ENCODE results near the gene CCDC81.

CCDC81 gene

DNA sequence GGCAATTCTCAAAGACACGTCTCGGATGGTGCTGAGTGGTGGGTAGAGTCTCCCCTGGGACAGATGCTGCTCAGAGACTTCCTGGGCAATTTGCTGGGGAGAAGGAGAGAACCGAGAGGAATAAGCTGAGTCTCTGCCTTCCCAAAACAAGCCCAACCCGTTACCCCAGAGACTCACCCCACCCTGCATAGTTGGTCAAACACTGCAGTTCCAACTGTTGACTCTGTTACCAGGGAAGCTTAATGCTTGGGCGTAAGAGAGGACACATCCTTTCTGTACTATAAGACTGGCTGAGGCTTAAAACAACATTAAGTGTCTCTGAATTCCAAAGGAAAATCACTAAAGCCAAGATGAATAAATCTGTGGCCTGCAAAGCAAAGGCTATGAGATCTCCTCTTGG, 68.1 kb downstream of the CCDC81 start:
- DNase-seq, result no peak

- DNase-seq, result no peak
Measured at GRCh38 chr11:86443415-86443814, 68.7 kb downstream of the CCDC81 start.

GRCh38 chr11:86444981-86445380, 70.3 kb downstream of the CCDC81 start:
- DNase-seq, result no peak

- no peak for DNase-seq
Measured at GRCh38 chr11:86446163-86446923, 71.7 kb downstream of the CCDC81 start.

- DNase-seq, result no peak
Measured at GRCh38 chr11:86446924-86447285, 72.2 kb downstream of the CCDC81 start.

GRCh38 chr11:86447763-86448480, 73.2 kb downstream of the CCDC81 start:
- DNase-seq, result no peak

GRCh38 chr11:86449993-86450629, 75.4 kb downstream of the CCDC81 start:
- no peak for DNase-seq

- no peak for DNase-seq
Measured at GRCh38 chr11:86453290-86454030, 78.8 kb downstream of the CCDC81 start.

GRCh38 chr11:86456075-86456939, 81.6 kb downstream of the CCDC81 start:
- peak in 1 of 2 experiments; percentile 50 for DNase-seq

GRCh38 chr11:86458294-86459001, 83.8 kb downstream of the CCDC81 start:
- no peak for DNase-seq

- DNase-seq, result no peak
Measured at GRCh38 chr11:86459002-86459385, 84.3 kb downstream of the CCDC81 start.

GRCh38 chr11:86459682-86460460, 85.2 kb downstream of the CCDC81 start:
- DNase-seq, result peak in 1 of 2 experiments; percentile 15

DNA sequence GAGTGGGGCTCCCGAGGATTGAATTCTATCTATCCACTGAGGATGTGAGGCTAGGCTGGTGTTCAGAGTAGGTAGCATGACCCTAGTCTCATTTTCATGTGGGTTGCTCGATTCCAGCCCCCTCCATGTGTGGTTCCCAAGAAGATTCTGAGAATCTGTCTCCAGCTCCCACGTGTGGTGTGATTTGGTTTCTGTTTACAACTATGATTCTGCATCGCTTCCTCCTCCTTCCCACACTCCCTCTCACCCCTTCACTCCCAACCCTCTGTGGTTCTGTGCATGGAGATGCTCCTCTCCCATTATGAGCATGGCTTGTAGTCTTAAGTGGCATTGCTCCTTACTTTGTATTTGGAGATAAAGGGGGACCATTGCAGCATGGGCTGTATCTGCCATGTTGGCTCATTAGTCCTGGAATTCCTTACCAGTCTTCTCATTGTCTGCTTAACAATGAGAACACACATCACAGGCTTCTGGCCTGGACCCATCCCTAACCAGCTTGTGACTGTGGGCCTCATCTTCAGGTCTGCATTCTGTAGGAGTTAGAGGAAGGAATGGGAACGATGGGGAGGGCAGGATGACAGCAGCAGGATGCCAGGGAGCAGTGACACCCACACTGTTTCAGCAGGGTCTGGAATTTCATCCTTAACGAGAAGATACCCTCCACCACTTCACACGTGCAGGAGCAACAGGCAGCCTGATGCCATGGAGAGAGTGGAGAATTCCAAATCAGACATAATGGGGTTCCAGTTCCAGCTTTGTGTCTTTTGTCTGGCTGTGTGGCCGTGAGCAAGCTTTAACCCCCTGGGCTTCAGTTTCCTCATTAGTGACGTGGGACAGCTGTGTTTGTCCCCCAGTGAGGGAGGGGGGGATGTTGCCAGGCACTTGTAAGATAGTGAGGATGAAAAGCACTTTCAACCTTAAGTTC, 86.0 kb downstream of the CCDC81 start:
- no peak for DNase-seq

DNA sequence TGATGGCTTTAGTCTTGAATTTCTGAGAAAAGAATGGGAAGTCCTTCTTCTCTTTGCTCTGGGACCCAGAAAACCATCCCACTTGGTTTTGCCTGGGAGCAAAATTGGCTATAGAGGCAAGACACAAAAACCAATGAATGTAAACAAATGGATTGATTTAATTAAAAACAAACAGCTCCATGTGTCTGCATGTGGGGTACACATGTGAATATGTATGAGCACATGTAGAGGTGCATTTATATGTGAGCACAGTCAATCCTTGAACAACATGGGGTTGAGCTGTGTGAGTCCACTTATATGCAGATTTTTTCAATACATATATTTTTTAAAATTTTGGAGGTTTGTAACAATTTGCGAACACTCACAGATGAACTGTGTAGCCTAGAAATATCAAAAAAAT, 87.2 kb downstream of the CCDC81 start:
- no peak for DNase-seq

DNA sequence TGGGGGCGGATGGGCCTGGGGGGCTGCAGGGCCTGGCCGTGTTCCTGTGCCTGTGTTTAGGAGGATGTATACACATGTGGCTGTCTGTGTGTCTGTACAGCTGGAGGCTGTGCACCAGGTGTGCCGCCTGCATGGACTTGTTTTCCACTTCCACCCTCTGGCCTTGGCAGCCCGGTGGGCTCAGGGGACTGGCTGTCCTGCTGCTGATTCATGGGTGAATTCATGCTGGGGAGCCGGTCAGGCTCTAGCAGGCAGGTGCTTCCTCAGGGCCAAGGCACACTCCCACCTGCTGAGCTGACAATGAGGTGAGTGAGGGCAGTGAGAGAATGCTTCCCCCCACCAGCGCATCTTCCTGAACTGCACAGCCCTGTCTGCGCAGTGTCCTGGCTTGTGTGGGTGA, 88.4 kb downstream of the CCDC81 start:
- DNase-seq, result no peak

DNA sequence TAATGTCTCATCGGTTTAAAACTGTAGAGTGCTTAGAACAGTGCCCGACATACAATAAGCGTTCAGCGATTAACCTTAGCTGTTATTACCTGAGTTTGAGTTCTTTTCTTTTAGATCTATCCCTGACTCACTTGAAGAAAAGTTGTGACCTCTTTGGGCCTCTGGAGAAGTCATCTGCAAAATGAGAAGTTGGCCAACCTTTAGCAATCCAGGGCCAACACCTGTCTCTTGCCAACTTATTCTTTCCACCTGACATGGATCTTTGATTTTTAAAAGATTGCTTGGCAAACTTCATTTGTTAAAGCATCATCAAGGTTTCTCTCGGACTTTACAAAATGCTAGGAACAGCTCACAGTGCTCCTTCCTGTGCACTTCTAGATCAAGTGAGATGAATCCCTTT, 89.3 kb downstream of the CCDC81 start:
- DNase-seq, result no peak

DNA sequence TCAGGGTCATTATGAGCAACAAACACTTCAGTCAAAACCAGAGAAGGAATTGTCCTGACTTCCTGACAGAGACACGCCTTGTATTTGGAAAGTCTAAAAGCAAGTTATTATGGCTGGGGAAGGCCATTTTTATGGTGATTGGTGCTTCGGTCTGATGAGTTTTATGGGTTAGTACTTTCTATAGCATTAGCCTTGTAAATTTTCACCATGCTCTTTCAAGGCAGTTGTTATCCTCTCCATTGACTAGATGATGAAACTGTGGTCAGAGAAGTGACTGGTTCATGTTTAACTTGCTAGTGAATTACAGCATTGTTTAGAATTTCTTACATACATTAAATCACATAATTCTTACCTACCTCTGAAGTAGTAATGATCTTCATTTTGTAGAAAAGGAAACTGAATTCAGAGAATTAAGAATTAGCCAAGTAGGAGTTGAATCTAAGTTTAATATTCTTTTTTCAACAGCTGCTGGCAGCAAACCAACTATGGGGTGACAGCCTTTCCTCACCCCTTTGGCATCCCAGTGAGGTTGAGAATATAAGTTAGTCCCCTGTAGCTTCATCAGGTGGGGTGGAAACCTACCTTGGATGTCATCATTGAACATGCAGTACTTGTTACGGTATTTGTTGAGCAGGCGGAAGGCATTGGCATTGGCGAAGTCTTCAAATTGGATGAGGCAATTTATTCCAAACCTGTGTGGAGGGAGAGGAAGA, 90.0 kb downstream of the CCDC81 start:
- DNase-seq, result no peak

DNA sequence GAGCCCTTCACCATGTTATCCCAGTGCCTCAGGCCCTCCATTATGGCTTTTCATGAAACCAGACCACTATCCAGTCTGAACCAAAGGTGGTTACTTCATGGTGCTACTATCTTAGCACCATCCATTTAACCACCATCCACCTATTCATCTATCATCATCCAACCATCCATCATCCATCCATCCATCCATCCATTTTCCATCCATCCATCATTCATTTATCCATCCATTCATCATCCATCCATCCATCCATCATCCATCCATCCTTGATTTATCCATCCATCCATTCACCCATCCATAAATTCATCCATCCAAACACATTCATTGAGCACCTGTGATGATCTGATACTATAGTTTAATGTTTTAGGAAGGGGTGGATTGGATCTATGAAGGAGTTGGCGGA, 93.5 kb downstream of the CCDC81 start:
- DNase-seq, result no peak

All from cerebellar nuclear complex (tissue), 1 donor.